H1 (cell line): ENCODE measurements around the gene FAM186B. TPM values are rescaled to one million over a fixed set of nuclear protein-coding genes. Genes with fewer than 3 reads are reported as not detected.

ENCODE experiments used
- CTCF ChIA-PET: fragments of 300-600 bp; sonication (Branson Sonifier 250); formaldehyde crosslinking; loops from one replicate; lab custom pipeline; 2021; ENCODE audit not compliant: partially characterized antibody; lab: Charles Lee
- POLR2A ChIA-PET: fragments of 300-600 bp; sonication (Branson Sonifier 250); formaldehyde crosslinking; loops from one replicate; lab custom pipeline; 2021; ENCODE audit warnings: inconsistent platforms; ENCODE audit not compliant: partially characterized antibody; lab: Charles Lee
- DNase-seq, 2 experiments: peaks; one replicate each; pipeline versions ENCODE4 v3.0.0 to v3.0.0-alpha.2; 2010 to 2022; ENCODE audit warnings: low spot score in 2 of 2, low read depth in 1 of 2, mixed read lengths in 1 of 2
- FAIRE-seq: peaks from 2 replicates; lab custom pipeline; 2011; peaks lifted over from hg19 to GRCh38; lab: Jason Lieb, UNC
- H2AFZ ChIP-seq: 2 replicates; pipeline ENCODE4 v1.8.1; 2012; ENCODE audit warnings: low read length, inconsistent platforms
- H2AK5ac ChIP-seq: 2 replicates; pipeline ENCODE4 v1.6.1; 2013; ENCODE audit warnings: low read depth, low read length
- H2BK120ac ChIP-seq: replicated peaks from 2 replicates; pipeline ENCODE3; 2013; ENCODE audit warnings: low read depth, low read length, inconsistent platforms
- H2BK12ac ChIP-seq: 2 replicates; pipeline ENCODE4 v1.6.1; 2013; ENCODE audit warnings: low read depth, low read length
- H2BK15ac ChIP-seq: 2 replicates; pipeline ENCODE4 v1.6.1; 2013; ENCODE audit warnings: low read length
- H2BK20ac ChIP-seq: 2 replicates; pipeline ENCODE4 v1.6.1; 2013; ENCODE audit warnings: low read length
- H2BK5ac ChIP-seq: 2 replicates; pipeline ENCODE4 v1.6.1; 2013; ENCODE audit warnings: low read depth, low read length
- H3K14ac ChIP-seq: 2 replicates; pipeline ENCODE4 v1.6.1; 2013; ENCODE audit warnings: inconsistent platforms; ENCODE audit not compliant: insufficient read length
- H3K18ac ChIP-seq: 2 replicates; pipeline ENCODE4 v1.6.1; 2013; ENCODE audit warnings: low read length; ENCODE audit errors: extremely low read depth
- H3K23ac ChIP-seq: 2 replicates; pipeline ENCODE4 v1.6.1; 2013; ENCODE audit warnings: inconsistent platforms; ENCODE audit not compliant: insufficient read length
- H3K23me2 ChIP-seq: 2 replicates; pipeline ENCODE4 v1.6.1; 2013; ENCODE audit warnings: low read depth, low read length
- H3K27ac ChIP-seq: 2 replicates; pipeline ENCODE4 v1.6.1; 2011; ENCODE audit warnings: low read depth, low read length, inconsistent platforms
- H3K27me3 ChIP-seq, 4 experiments: replicated peaks in 1 of 4; 1 replicate in 1 of 4; 2 replicates in 3 of 4; pipeline versions ENCODE4 v1.6.1 to v1.8.1; 2011 to 2013; ENCODE audit warnings: low read length in 3 of 4, mild to moderate bottlenecking in 3 of 4, inconsistent platforms in 2 of 4, mixed read lengths in 2 of 4, moderate library complexity in 1 of 4; ENCODE audit not compliant: control insufficient read depth in 3 of 4, insufficient read depth in 3 of 4; ENCODE audit errors: extremely low read depth in 1 of 4
- H3K36me3 ChIP-seq, 4 experiments: 2 replicates each; pipeline versions ENCODE4 v1.6.1 to v1.8.1; 2011 to 2013; ENCODE audit warnings: mild to moderate bottlenecking in 4 of 4, low read length in 3 of 4, moderate library complexity in 2 of 4, control low read depth in 1 of 4, inconsistent platforms in 1 of 4; ENCODE audit not compliant: insufficient read depth in 4 of 4, control insufficient read depth in 2 of 4
- H3K4ac ChIP-seq: replicated peaks from 2 replicates; pipeline ENCODE3; 2013; ENCODE audit warnings: low read length, low read depth, mixed read lengths, inconsistent platforms; ENCODE audit not compliant: insufficient read length
- H3K4me1 ChIP-seq, 4 experiments: replicated peaks in 1 of 4; 1 replicate in 1 of 4; 2 replicates in 3 of 4; pipeline versions ENCODE4 v1.6.1 to v1.8.1; 2011 to 2013; ENCODE audit warnings: low read length in 3 of 4, inconsistent platforms in 2 of 4, mixed read lengths in 1 of 4; ENCODE audit not compliant: insufficient read depth in 4 of 4, control insufficient read depth in 3 of 4
- H3K4me2 ChIP-seq, 2 experiments: 2 replicates each; pipeline versions ENCODE4 v1.6.1 to v1.8.1; 2011 to 2013; ENCODE audit warnings: low read depth in 2 of 2, low read length in 2 of 2, control low read depth in 1 of 2, inconsistent platforms in 1 of 2, mild to moderate bottlenecking in 1 of 2; ENCODE audit not compliant: insufficient read depth in 1 of 2
- H3K4me3 ChIP-seq, 4 experiments: fragments of 200-600, 300-600 bp in 1 of 4; sonication (generic), shearing (Covaris generic), sonication (Bioruptor Twin) in 1 of 4; 2 replicates each; pipeline versions ENCODE4 v1.5.1 to v1.8.1; 2011 to 2016; ENCODE audit warnings: low read length in 4 of 4, low read depth in 3 of 4, control low read depth in 2 of 4, inconsistent platforms in 2 of 4, mild to moderate bottlenecking in 2 of 4, mixed read lengths in 1 of 4, moderate library complexity in 1 of 4; ENCODE audit not compliant: insufficient read depth in 2 of 4; ENCODE audit errors: extremely low read depth in 1 of 4
- H3K56ac ChIP-seq: replicated peaks from 2 replicates; pipeline ENCODE3; 2013; ENCODE audit warnings: low read depth, mild to moderate bottlenecking, mixed read lengths, low read length, inconsistent platforms; ENCODE audit not compliant: insufficient read length
- H3K79me1 ChIP-seq: 2 replicates; pipeline ENCODE4 v1.6.1; 2013; ENCODE audit warnings: low read depth, low read length, control low read depth
- H3K79me2 ChIP-seq, 2 experiments: 2 replicates each; pipeline versions ENCODE4 v1.6.1 to v1.8.1; 2012 to 2013; ENCODE audit warnings: low read length in 2 of 2, mild to moderate bottlenecking in 2 of 2, inconsistent platforms in 1 of 2; ENCODE audit not compliant: insufficient read depth in 2 of 2, control insufficient read depth in 1 of 2
- H3K9ac ChIP-seq, 4 experiments: replicated peaks in 1 of 4; 1 replicate in 1 of 4; 2 replicates in 3 of 4; pipeline versions ENCODE4 v1.6.1 to v1.8.1; 2011 to 2013; ENCODE audit warnings: low read depth in 3 of 4, low read length in 3 of 4, control low read depth in 2 of 4, mild to moderate bottlenecking in 2 of 4, moderate library complexity in 2 of 4, inconsistent platforms in 1 of 4; ENCODE audit errors: extremely low read depth in 1 of 4
- H3K9me3 ChIP-seq, 2 experiments: 2 replicates each; pipeline versions ENCODE4 v1.6.1 to v1.8.1; 2012 to 2013; ENCODE audit warnings: mild to moderate bottlenecking in 2 of 2, moderate library complexity in 2 of 2, control low read depth in 1 of 2, inconsistent platforms in 1 of 2, low read depth in 1 of 2, low read length in 1 of 2, mixed read lengths in 1 of 2; ENCODE audit not compliant: insufficient read depth in 2 of 2
- H4K20me1 ChIP-seq, 2 experiments: replicated peaks in 1 of 2; 2 replicates each; pipeline versions ENCODE3 to v1.8.1; 2011 to 2013; ENCODE audit warnings: inconsistent platforms in 2 of 2, low read length in 2 of 2, mild to moderate bottlenecking in 1 of 2; ENCODE audit not compliant: insufficient read depth in 2 of 2, control insufficient read depth in 1 of 2
- H4K5ac ChIP-seq: 2 replicates; pipeline ENCODE4 v1.6.1; 2013; ENCODE audit warnings: low read length, low read depth, mixed read lengths, inconsistent platforms; ENCODE audit not compliant: insufficient read length
- H4K8ac ChIP-seq: 2 replicates; pipeline ENCODE4 v1.8.0; 2013; ENCODE audit warnings: mild to moderate bottlenecking, moderate library complexity, low read length, inconsistent platforms; ENCODE audit not compliant: insufficient read depth; ENCODE audit errors: extremely low read depth
- H4K91ac ChIP-seq: replicated peaks from 2 replicates; pipeline ENCODE3; 2013; ENCODE audit warnings: low read length, mixed read lengths, inconsistent platforms; ENCODE audit not compliant: insufficient read length
- BRCA1 ChIP-seq: IDR thresholded peaks from 2 replicates; pipeline ENCODE4 v1.6.1; 2012; ENCODE audit warnings: low read depth, low read length, improper control_type of control experiment
- CEBPB ChIP-seq: IDR thresholded peaks from 2 replicates; pipeline ENCODE4 v1.6.1; 2012; ENCODE audit warnings: low read depth, low read length
- EGR1 ChIP-seq: IDR thresholded peaks from 2 replicates; pipeline ENCODE4 v1.6.1; 2011; ENCODE audit warnings: low read depth, low read length, borderline replicate concordance
- HDAC2 ChIP-seq, 2 experiments: fragments of 300-600 bp in 1 of 2; sonication (generic) in 1 of 2; IDR thresholded peaks; 2 replicates each; pipeline ENCODE4 v1.6.1; 2011 to 2012; ENCODE audit warnings: low read depth in 2 of 2, low read length in 2 of 2, mild to moderate bottlenecking in 2 of 2, moderate library complexity in 2 of 2, borderline replicate concordance in 1 of 2, inconsistent platforms in 1 of 2
- KDM5A ChIP-seq: fragments of 200-600 bp; IDR thresholded peaks from 2 replicates; pipeline ENCODE4 v1.7.1; 2012; ENCODE audit warnings: mild to moderate bottlenecking, low read length, inconsistent platforms, mixed read lengths
- POU5F1 ChIP-seq: IDR thresholded peaks from 2 replicates; pipeline ENCODE4 v1.6.1; 2011; ENCODE audit warnings: low read depth, mild to moderate bottlenecking, low read length, moderate library complexity
- RAD21 ChIP-seq, 2 experiments: IDR thresholded peaks in 1 of 2; conservative IDR thresholded peaks in 1 of 2; 2 replicates each; pipeline ENCODE4 v1.6.1; 2011; ENCODE audit warnings: low read depth in 2 of 2, low read length in 2 of 2, improper control_type of control experiment in 1 of 2, inconsistent platforms in 1 of 2, mild to moderate bottlenecking in 1 of 2, moderate library complexity in 1 of 2
- SIN3A ChIP-seq, 2 experiments: IDR thresholded peaks in 1 of 2; conservative IDR thresholded peaks in 1 of 2; 2 replicates each; pipeline ENCODE4 v1.6.1; 2011 to 2012; ENCODE audit warnings: low read length in 2 of 2, improper control_type of control experiment in 1 of 2, low read depth in 1 of 2, mild to moderate bottlenecking in 1 of 2
- SIRT6 ChIP-seq: IDR thresholded peaks from one replicate; pipeline ENCODE4 v1.7.1; 2012; ENCODE audit warnings: low read length, inconsistent platforms
- SIX5 ChIP-seq: IDR thresholded peaks from 2 replicates; pipeline ENCODE4 v1.6.1; 2011; ENCODE audit warnings: mild to moderate bottlenecking, low read depth, low read length
- SP1 ChIP-seq: IDR thresholded peaks from 2 replicates; pipeline ENCODE4 v1.6.1; 2011; ENCODE audit warnings: low read depth, low read length
- TAF7 ChIP-seq: optimal IDR thresholded peaks from 2 replicates; pipeline ENCODE3; 2011; ENCODE audit warnings: low read depth, mild to moderate bottlenecking, inconsistent platforms, low read length, moderate library complexity, borderline replicate concordance
- TCF12 ChIP-seq: IDR thresholded peaks from 2 replicates; pipeline ENCODE4 v1.6.1; 2011; ENCODE audit warnings: low read depth, mild to moderate bottlenecking, low read length
- WGBS, 2 experiments: shearing (Covaris generic) in 1 of 2; methylation state at CpG; one replicate each; pipeline versions ENCODE4 v1.1.6 to v1.1.7; 2013 to 2015; ENCODE audit warnings: low lambda C conversion rate in 2 of 2, mixed read lengths in 2 of 2, inconsistent platforms in 1 of 2, low coverage in 1 of 2, missing lambda C conversion rate in 1 of 2; ENCODE audit not compliant: insufficient replicate concordance in 2 of 2, insufficient coverage in 1 of 2, insufficient read length in 1 of 2; ENCODE audit errors: extremely low coverage in 1 of 2, missing lambda C conversion rate in 1 of 2; 5-methylcytosine and 5-hydroxymethylcytosine counted together
- polyA plus RNA-seq, 7 experiments: library from polyadenylated mRNA; depleted of rRNA in 3 of 7; stranded (reverse) in 5 of 7; unstranded in 2 of 7; fragments of >200 nt in 5 of 7; fragments of 200-250 nt in 2 of 7; gene quantifications; 1 replicate in 5 of 7; 2 replicates in 1 of 7; 4 replicates in 1 of 7; pipeline versions ENCODE4 v1.2.1 to v1.2.3, GENCODE V29; 2011 to 2013; ENCODE audit warnings: missing spikeins in 2 of 7, mixed read lengths in 2 of 7
- total RNA-seq: library from RNA; stranded (reverse); fragmentation: NEBNext Ultra II Directional; extraction: Animal tissue kit (Norgen Biotek cat#: 25700); gene quantifications from 2 replicates; pipeline ENCODE4 v1.2.1, GENCODE V29; 2021
- TF ChIP-seq, protein P1 (sequence below): IDR thresholded peaks from 2 replicates; pipeline ENCODE4 v1.6.1; 2011; ENCODE audit warnings: low read depth, mild to moderate bottlenecking, low read length; ENCODE audit not compliant: insufficient read depth

The FAM186B gene
- total and polyA plus RNA-seq, 2 of the 8 experiments (the other 6 are each of a cell fraction or from before 2014, with no cell fraction given) = 0.12 to 0.73 TPM

DNA sequence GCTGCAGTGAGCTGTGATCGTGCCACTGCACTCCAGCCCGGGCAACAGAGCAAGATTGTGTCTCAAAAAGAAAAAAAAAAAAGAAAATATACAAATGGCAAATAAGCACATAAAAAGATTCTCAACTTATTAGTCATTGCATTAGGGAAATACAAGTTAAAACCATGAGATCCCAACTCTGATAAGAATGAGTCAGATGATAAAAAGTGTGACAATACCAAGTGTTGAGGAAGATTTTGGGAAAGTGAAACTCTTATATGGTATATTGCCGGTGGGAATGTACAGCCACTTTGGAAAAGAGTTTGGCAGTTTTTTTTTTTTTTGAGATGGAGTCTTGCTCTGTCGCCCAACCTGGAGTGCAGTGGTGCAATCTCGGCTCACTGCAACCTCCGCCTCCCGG is 10.3 kb upstream of the FAM186B start:
- Histone ChIP-seq H2AK5ac (no peak overlapping the region), H2BK15ac (no peak overlapping the region), H3K23ac (no peak overlapping the region), H3K79me1 (no peaks in the 10 kb centered on the region), H3K9me3 (no peaks in the 10 kb centered on the region; a peak in 1 of 4 replicates), H3K4me2 (no peak overlapping the region), H3K27me3 (no peaks in the 10 kb centered on the region), H2BK20ac (no peak overlapping the region), H3K27ac (no peak overlapping the region), H3K9ac (no peak overlapping the region), H3K36me3 (no peaks in the 10 kb centered on the region), H3K4me1 (no peaks in the 10 kb centered on the region), H3K56ac (no peak overlapping the region), H3K14ac (no peak overlapping the region), H3K4me3 (no peak overlapping the region), H2BK12ac (no peak overlapping the region), H3K18ac (no peak overlapping the region), H4K20me1 (no peaks in the 10 kb centered on the region), H4K8ac (no peak overlapping the region), H4K5ac (no peak overlapping the region), H3K79me2 (no peaks in the 10 kb centered on the region), H3K4ac (no peak overlapping the region), H4K91ac (no peak overlapping the region), H3K23me2 (no peaks in the 10 kb centered on the region), H2AFZ (no peak overlapping the region), H2BK5ac (no peak overlapping the region), H2BK120ac (no peak overlapping the region)
- WGBS, 2 experiments = 98% methylated on average over 7 of the region's 7 CpGs; no CpG with 5 or more reads in 1 of the 2 experiments
- no peak for DNase-seq
- CTCF ChIA-PET = interaction anchor here (1.1 to 2.5 kb wide), 4 partner anchors 12 to 146 kb away, joined by 3 to 10 read pairs (median 4); no protein-coding TSS in a partner anchor
- FAIRE-seq = no peak
- POLR2A ChIA-PET = no interaction called here
- TF ChIP-seq SIRT6 = no peak
- no peak for TF ChIP-seq TCF12
- no peak for TF ChIP-seq POU5F1
- TF ChIP-seq, protein P1, sequence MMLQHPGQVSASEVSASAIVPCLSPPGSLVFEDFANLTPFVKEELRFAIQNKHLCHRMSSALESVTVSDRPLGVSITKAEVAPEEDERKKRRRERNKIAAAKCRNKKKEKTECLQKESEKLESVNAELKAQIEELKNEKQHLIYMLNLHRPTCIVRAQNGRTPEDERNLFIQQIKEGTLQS = no peak
- no peak for TF ChIP-seq EGR1
- TF ChIP-seq SP1 = no peak
- no peak for TF ChIP-seq SIX5
- TF ChIP-seq CEBPB = no peak
- no peak for TF ChIP-seq SIN3A (conservative IDR thresholded peaks at IDR 0.05 in 1 of 2, IDR thresholded peaks at IDR 0.05 in 1 of 2; ENCODE audit: low read depth in 1 of 2, low read length in 2 of 2)
- TF ChIP-seq HDAC2 (IDR thresholded peaks at IDR 0.05; ENCODE audit: borderline replicate concordance in 1 of 2, low read depth in 2 of 2, low read length in 2 of 2) = no peak
- TF ChIP-seq BRCA1 = no peak
- TF ChIP-seq KDM5A = no peak
- no peak for TF ChIP-seq TAF7
- TF ChIP-seq RAD21 (IDR thresholded peaks at IDR 0.05 in 1 of 2, conservative IDR thresholded peaks at IDR 0.05 in 1 of 2; ENCODE audit: low read depth in 2 of 2, low read length in 2 of 2) = no peak
